SIG-M5 treated with dmso at 0.1 percent for 504 hours (cell line): Measurements from ENCODE around the gene EFTUD2.
"Not testable (repeated sequence)": the region's sequence is repeated elsewhere in the genome, so short reads cannot be mapped to it uniquely, and the experiment has no call there.

Source experiments
- DNase-seq: peaks from one replicate; lab custom pipeline; 2025; ENCODE audit not compliant: unreplicated experiment; lab: John Stamatoyannopoulos, UW

The EFTUD2 gene

DNA sequence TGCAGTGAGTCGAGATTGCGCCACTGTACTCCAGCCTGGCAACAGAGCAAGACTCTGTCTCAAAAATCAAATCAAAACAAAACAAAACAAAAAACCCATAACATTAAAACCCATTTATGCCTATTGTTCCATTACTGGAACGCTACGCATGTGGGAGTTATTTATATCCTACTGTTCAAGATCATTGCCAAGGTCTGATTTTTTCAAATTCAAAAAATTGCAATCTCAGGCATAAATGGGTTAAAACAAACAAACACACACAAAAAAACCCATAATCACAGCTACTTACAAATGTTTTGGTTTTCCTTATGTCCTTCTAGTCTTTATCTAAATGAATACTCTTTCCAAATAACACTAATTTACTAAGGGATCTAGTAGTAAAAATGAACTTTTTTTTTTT, 87.0 kb downstream of the EFTUD2 start:
- DNase-seq = no peak

GRCh38 chr17:44808656-44809388, 90.4 kb downstream of the EFTUD2 start:
- DNase-seq = not testable (repeated sequence)

GRCh38 chr17:44808156-44808555, 91.1 kb downstream of the EFTUD2 start:
- no peak for DNase-seq

DNA sequence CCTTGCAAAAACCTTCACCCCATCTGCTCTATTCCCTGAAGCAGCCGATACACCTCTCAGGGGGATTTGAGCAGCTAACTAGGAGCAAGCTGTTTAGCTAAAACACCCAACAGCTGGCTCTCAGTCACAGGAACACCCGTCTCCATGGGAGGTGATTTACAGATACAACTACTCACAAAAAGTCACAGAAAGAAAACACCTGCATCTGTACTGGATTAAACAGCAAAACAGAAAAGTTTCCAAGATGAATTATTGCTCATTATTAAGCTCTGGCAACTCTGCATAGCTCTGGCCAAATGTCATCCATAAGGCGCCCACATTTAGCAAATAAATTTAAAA, 91.5 kb downstream of the EFTUD2 start:
- no peak for DNase-seq

DNA sequence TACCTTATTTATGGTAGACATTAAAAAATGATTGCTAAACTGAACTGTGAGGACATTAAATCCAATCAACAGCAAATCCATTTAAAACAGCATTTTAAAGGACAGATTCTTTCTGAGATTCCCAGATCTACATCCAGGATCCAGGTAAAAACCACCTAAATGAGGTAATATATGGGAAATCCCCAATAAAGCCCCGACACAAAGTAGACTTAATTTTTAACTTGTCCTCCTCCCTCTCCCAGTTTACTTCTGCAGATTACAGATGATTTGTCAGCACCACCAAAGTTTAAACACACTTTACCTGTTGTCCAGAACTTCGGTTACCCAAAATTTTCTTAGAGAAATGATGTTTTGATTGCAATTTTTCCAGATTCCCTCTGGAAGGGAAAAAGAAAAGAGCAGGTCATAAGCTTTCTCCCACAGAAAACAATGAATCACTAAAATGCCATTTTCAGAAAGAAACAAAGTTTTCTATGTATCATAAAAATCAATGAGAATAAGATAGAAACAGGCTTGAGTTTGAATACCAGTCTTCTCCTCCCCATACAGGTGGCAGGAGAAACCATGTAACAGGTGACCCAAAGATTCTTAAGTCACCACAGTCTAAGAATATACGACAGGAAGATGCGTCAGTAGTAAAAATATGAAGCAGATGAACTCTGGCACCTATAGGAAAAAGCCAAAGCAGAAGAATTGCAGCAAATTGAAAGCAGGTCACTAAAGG, 92.0 kb downstream of the EFTUD2 start:
- no peak for DNase-seq

DNA sequence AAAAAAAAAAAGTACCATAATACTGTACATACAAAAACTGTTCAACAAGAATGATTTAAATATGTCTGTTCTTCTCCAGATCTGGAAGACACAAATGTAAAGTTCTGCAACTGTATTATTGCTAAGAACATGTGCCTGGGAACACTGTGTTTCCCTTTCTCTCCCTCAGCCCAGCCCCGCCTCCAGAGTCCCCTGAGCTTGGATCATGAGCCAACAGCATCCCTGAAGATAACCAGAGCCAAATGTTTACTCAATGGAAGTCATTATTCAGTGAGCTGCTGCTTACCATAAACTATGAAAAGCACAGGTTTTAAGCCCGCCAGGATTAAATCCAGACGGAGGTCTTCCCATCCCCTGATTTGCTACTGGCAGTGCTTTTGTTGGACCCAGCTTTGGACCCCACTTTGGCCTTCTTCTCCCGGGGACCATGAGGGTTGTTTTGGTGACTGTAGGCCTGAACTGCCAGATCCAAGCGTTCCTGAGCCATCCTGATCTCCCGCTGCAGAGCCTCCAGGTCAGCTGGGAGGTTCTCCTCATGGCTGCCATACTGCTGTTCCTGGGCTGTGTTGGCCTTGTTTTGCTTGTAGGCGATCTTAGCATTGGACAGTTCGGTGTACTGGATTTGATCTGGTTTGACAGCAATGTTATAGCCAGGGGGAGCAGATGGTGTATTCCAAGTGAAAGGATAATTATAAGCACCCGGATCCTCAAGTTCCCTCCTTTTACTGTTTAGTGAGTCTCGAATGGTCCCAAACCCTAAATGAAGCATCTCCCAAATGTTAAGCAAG, 94.7 kb downstream of the EFTUD2 start:
- no peak for DNase-seq

DNA sequence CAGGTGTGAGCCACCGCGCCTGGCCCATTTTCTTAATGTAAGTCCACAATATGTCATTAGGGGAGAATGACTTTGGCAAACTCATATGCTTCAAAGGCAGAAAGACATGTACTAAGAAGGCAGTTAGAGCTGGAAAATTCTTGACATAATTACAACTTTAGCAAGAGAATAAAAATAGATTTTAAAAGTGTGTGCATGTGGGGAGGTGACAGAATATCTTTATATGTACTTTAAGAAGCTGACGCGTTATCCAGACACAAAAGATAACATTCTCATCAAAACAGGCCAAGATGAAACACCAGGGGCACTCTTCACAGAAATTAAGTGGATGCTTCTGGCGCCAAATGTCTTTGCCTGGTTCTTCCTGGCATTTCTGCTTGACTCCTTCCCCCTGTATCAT, 97.4 kb downstream of the EFTUD2 start:
- DNase-seq = no peak
